Neural progenitor cell (in vitro differentiated cells): Measurements from ENCODE around the gene XYLT1. TPM values are rescaled to one million over a fixed set of nuclear protein-coding genes. Genes with fewer than 3 reads are reported as not detected.
A peak's percentile ranks its signal among the peaks of the same experiment; 100 is the strongest.

Experiments used
- DNase-seq: peaks from one replicate; pipeline ENCODE4 v3.0.0-alpha.2; 2016; ENCODE audit warnings: low spot score
- H2AFZ ChIP-seq: fragments of 200-600 bp; sonication (generic); replicated peaks from 2 replicates; pipeline ENCODE4 v1.6.1; 2016; ENCODE audit warnings: antibody characterized with exemption
- H3F3A ChIP-seq: fragments of 200-600 bp; sonication (generic); 2 replicates; pipeline ENCODE4 v1.6.1; 2016; ENCODE audit warnings: antibody characterized with exemption, low read depth
- H3K27ac ChIP-seq: fragments of 200-600 bp; sonication (generic); 2 replicates; pipeline ENCODE4 v1.5.1; 2016; ENCODE audit warnings: mild to moderate bottlenecking
- H3K27me3 ChIP-seq: fragments of 200-600 bp; sonication (generic); 2 replicates; pipeline ENCODE4 v1.6.1; 2016; ENCODE audit warnings: mild to moderate bottlenecking, moderate library complexity
- H3K36me3 ChIP-seq: fragments of 200-600 bp; sonication (generic); 2 replicates; pipeline ENCODE4 v1.5.1; 2016
- H3K4me1 ChIP-seq: fragments of 200-600 bp; sonication (generic); 2 replicates; pipeline ENCODE4 v1.6.1; 2016; ENCODE audit warnings: mixed run types
- H3K4me2 ChIP-seq: fragments of 200-600 bp; sonication (generic); 2 replicates; pipeline ENCODE4 v1.6.1; 2016
- H3K4me3 ChIP-seq: fragments of 200-600 bp; sonication (generic); 2 replicates; pipeline ENCODE4 v1.5.1; 2016
- H3K79me2 ChIP-seq: fragments of 200-600 bp; sonication (generic); 2 replicates; pipeline ENCODE4 v1.6.1; 2016; ENCODE audit warnings: low read depth
- H3K9ac ChIP-seq: fragments of 200-600 bp; sonication (generic); 2 replicates; pipeline ENCODE4 v1.6.1; 2016
- H3K9me3 ChIP-seq: fragments of 200-600 bp; sonication (generic); 2 replicates; pipeline ENCODE4 v1.5.1; 2016; ENCODE audit warnings: low read depth
- H4K20me1 ChIP-seq: fragments of 200-600 bp; sonication (generic); 2 replicates; pipeline ENCODE4 v1.6.1; 2016; ENCODE audit warnings: low read depth
- H3K27ac Mint-ChIP-seq: 3 replicates; pipeline ENCODE4 v1.8.0; 2021; ENCODE audit warnings: mixed read lengths
- H3K27me3 Mint-ChIP-seq: 2 replicates; pipeline ENCODE4 v1.8.0; 2022; ENCODE audit warnings: low read depth, mild to moderate bottlenecking, inconsistent platforms, moderate library complexity, mixed read lengths; ENCODE audit not compliant: insufficient read depth
- H3K36me3 Mint-ChIP-seq: 3 replicates; pipeline ENCODE4 v1.8.0; 2021; ENCODE audit warnings: mixed read lengths
- H3K4me1 Mint-ChIP-seq: 3 replicates; pipeline ENCODE4 v1.8.0; 2021; ENCODE audit warnings: mixed read lengths
- H3K4me3 Mint-ChIP-seq: 3 replicates; pipeline ENCODE4 v1.8.0; 2021; ENCODE audit warnings: mild to moderate bottlenecking, moderate library complexity, mixed read lengths
- H3K9me3 Mint-ChIP-seq: 3 replicates; pipeline ENCODE4 v1.8.0; 2020; ENCODE audit warnings: mixed read lengths
- CTCF ChIP-seq: fragments of 200-600 bp; sonication (generic); IDR thresholded peaks from 2 replicates; pipeline ENCODE4 v1.5.1; 2017; ENCODE audit warnings: antibody characterized with exemption, mild to moderate bottlenecking
- EZH2 ChIP-seq: fragments of 200-600 bp; sonication (generic); IDR thresholded peaks from 2 replicates; pipeline ENCODE4 v1.6.1; 2017; ENCODE audit warnings: antibody characterized with exemption, mild to moderate bottlenecking, moderate library complexity
- EZH2phosphoT487 ChIP-seq: fragments of 200-600 bp; sonication (generic); IDR thresholded peaks from 2 replicates; pipeline ENCODE4 v1.6.1; 2017; ENCODE audit warnings: antibody characterized with exemption
- total RNA-seq: library from RNA; depleted of rRNA; stranded (reverse); fragments of >200 nt; gene quantifications from 2 replicates; pipeline ENCODE4 v1.2.3, GENCODE V29; 2015; ENCODE audit warnings: low replicate concordance

Gene XYLT1
- total RNA-seq, 1 donor from 2014 or later = 5.9 TPM

- Histone ChIP-seq H3K9me3 (no peaks in the 10 kb centered on the region), H3K4me3 (peak overlapping the region; percentile 82), H3F3A (peaks cover 14% of the 10 kb centered on the region), H3K27ac (no peak overlapping the region), H3K4me2 (peak overlapping the region; percentile 99), H3K9ac (no peak overlapping the region), H2AFZ (no peak overlapping the region), H4K20me1 (peaks cover 37% of the 10 kb centered on the region), H3K36me3 (no peaks in the 10 kb centered on the region), H3K4me1 (peaks cover 30% of the 10 kb centered on the region), H3K27me3 (peaks cover 30% of the 10 kb centered on the region), H3K79me2 (peaks cover 15% of the 10 kb centered on the region)
- no peak for DNase-seq
- peaks cover 63% of the 10 kb centered on the region for H3K4me1 Mint-ChIP-seq
- H3K36me3 Mint-ChIP-seq = no peaks in the 10 kb centered on the region
- TF ChIP-seq EZH2phosphoT487 = no peak
- TF ChIP-seq EZH2 = no peak
- no peak for TF ChIP-seq CTCF
- peaks cover 17% of the 10 kb centered on the region for H3K27me3 Mint-ChIP-seq
- H3K9me3 Mint-ChIP-seq = no peaks in the 10 kb centered on the region
- H3K27ac Mint-ChIP-seq = no peak overlapping the region
- H3K4me3 Mint-ChIP-seq = peak overlapping the region; percentile 89
These were observed 415 bp downstream of the XYLT1 start for GRCh38 chr16:17470182-17470907.

GRCh38 chr16:17469741-17470181, 999 bp downstream of the XYLT1 start:
- peak overlapping the region; percentile 2 for H3K27ac Mint-ChIP-seq
- H3K4me1 Mint-ChIP-seq = peaks cover 58% of the 10 kb centered on the region
- TF ChIP-seq EZH2 (peak; percentile 29), EZH2phosphoT487 (no peak)

GRCh38 chr16:17469011-17469740, 1.6 kb downstream of the XYLT1 start:
- Mint-ChIP-seq H3K36me3 (no peaks in the 10 kb centered on the region), H3K27me3 (peaks cover 14% of the 10 kb centered on the region), H3K4me3 (peak overlapping the region; percentile 89), H3K9me3 (no peaks in the 10 kb centered on the region), H3K4me1 (peaks cover 52% of the 10 kb centered on the region), H3K27ac (peak overlapping the region; percentile 3)
- peaks cover 30% of the 10 kb centered on the region for H3K27me3 ChIP-seq
- DNase-seq = peak; percentile 17
- TF ChIP-seq EZH2 (no peak), CTCF (no peak), EZH2phosphoT487 (no peak)
- H3K4me2 ChIP-seq = peak overlapping the region; percentile 99
- peak overlapping the region; percentile 82 for H3K4me3 ChIP-seq
- no peak overlapping the region for H2AFZ ChIP-seq
- H3K9ac ChIP-seq = no peak overlapping the region
- no peaks in the 10 kb centered on the region for H3K9me3 ChIP-seq
- H3K4me1 ChIP-seq = peaks cover 21% of the 10 kb centered on the region
- no peaks in the 10 kb centered on the region for H3K36me3 ChIP-seq
- H3K27ac ChIP-seq = no peak overlapping the region
- H3F3A ChIP-seq = peaks cover 14% of the 10 kb centered on the region
- peaks cover 37% of the 10 kb centered on the region for H4K20me1 ChIP-seq
- peaks cover 24% of the 10 kb centered on the region for H3K79me2 ChIP-seq

More at GRCh38 chr16:17469741-17470181, 999 bp downstream of the XYLT1 start:
- Histone ChIP-seq H4K20me1 (peaks cover 37% of the 10 kb centered on the region), H3K36me3 (no peaks in the 10 kb centered on the region), H3K9ac (no peak overlapping the region), H2AFZ (no peak overlapping the region), H3K9me3 (no peaks in the 10 kb centered on the region), H3K4me1 (peaks cover 27% of the 10 kb centered on the region), H3K27me3 (peaks cover 30% of the 10 kb centered on the region), H3K4me2 (peak overlapping the region; percentile 99), H3K4me3 (peak overlapping the region; percentile 82), H3K79me2 (peaks cover 19% of the 10 kb centered on the region), H3K27ac (no peak overlapping the region), H3F3A (peaks cover 14% of the 10 kb centered on the region)
- no peaks in the 10 kb centered on the region for H3K36me3 Mint-ChIP-seq
- DNase-seq = peak; percentile 31
- peaks cover 14% of the 10 kb centered on the region for H3K27me3 Mint-ChIP-seq
- H3K4me3 Mint-ChIP-seq = peak overlapping the region; percentile 89
- no peaks in the 10 kb centered on the region for H3K9me3 Mint-ChIP-seq
